OCI-LY7 (cell line): ENCODE data around the gene GM2A. TPM values are rescaled to one million over a fixed set of nuclear protein-coding genes. Genes with fewer than 3 reads are reported as not detected.

Source experiments
- BruUV-seq: library from RNA; stranded (reverse); fragments of 400-500 nt; replicated peaks from 2 replicates; lab custom pipeline; 2021; lab: Mats Ljungman, UMichigan
- CTCF ChIA-PET: fragments of 300-600 bp; sonication (Branson Sonifier 250); formaldehyde crosslinking; loops from one replicate; lab custom pipeline; 2022; ENCODE audit warnings: antibody characterized with exemption; ENCODE audit not compliant: unreplicated experiment; lab: Charles Lee
- POLR2A ChIA-PET: fragments of 300-600 bp; sonication (Branson Sonifier 250); formaldehyde crosslinking; loops from one replicate; lab custom pipeline; 2022; ENCODE audit warnings: antibody characterized with exemption; lab: Charles Lee
- DNase-seq: peaks from one replicate; pipeline ENCODE4 v3.0.0-alpha.2; 2015; ENCODE audit warnings: low spot score
- H2AFZ ChIP-seq: fragments of 200-600 bp; sonication (generic), shearing (Covaris generic); 2 replicates; pipeline ENCODE4 v1.6.1; 2014; ENCODE audit warnings: mild to moderate bottlenecking, antibody characterized with exemption, low read length, moderate library complexity
- H3K27ac ChIP-seq: fragments of 200-600 bp; sonication (generic); 2 replicates; pipeline ENCODE4 v1.5.1; 2014; ENCODE audit warnings: mixed run types, low read depth, mild to moderate bottlenecking, moderate library complexity, low read length, inconsistent platforms; ENCODE audit not compliant: poor library complexity, severe bottlenecking
- H3K36me3 ChIP-seq: fragments of 200-600 bp; sonication (generic); 2 replicates; pipeline ENCODE4 v1.6.1; 2014; ENCODE audit warnings: mild to moderate bottlenecking, antibody characterized with exemption, low read length, moderate library complexity, mixed read lengths; ENCODE audit not compliant: insufficient read depth
- H3K4me1 ChIP-seq: fragments of 200-600 bp; sonication (generic); 2 replicates; pipeline ENCODE4 v1.5.1; 2014; ENCODE audit warnings: mild to moderate bottlenecking, low read length; ENCODE audit not compliant: insufficient read depth, poor library complexity, severe bottlenecking
- H3K4me2 ChIP-seq: fragments of 200-600 bp; sonication (generic); 2 replicates; pipeline ENCODE4 v1.6.1; 2014; ENCODE audit warnings: mild to moderate bottlenecking, low read length
- H3K4me3 ChIP-seq: fragments of 200-600 bp; sonication (generic); 2 replicates; pipeline ENCODE4 v1.5.1; 2014; ENCODE audit warnings: mild to moderate bottlenecking, low read depth, low read length; ENCODE audit not compliant: poor library complexity, severe bottlenecking
- H3K79me2 ChIP-seq: fragments of 200-600 bp; sonication (generic); 2 replicates; pipeline ENCODE4 v1.6.1; 2016; ENCODE audit warnings: low read depth, mild to moderate bottlenecking, low read length, moderate library complexity, mixed read lengths; ENCODE audit not compliant: insufficient read depth
- H3K9me2 ChIP-seq: fragments of 200-600 bp; sonication (generic); 2 replicates; pipeline ENCODE4 v1.6.1; 2016; ENCODE audit warnings: mild to moderate bottlenecking, low read length, mixed read lengths; ENCODE audit not compliant: insufficient read depth
- H3K9me3 ChIP-seq: fragments of 200-600 bp; sonication (generic); 2 replicates; pipeline ENCODE4 v1.6.1; 2014; ENCODE audit warnings: mild to moderate bottlenecking, mixed run types, low read length, mixed read lengths
- H4K20me1 ChIP-seq: fragments of 200-600 bp; sonication (generic); 2 replicates; pipeline ENCODE4 v1.6.1; 2014; ENCODE audit warnings: mild to moderate bottlenecking, antibody characterized with exemption, low read length, moderate library complexity, mixed read lengths; ENCODE audit not compliant: insufficient read depth
- CTCF ChIP-seq: fragments of 200-600 bp; sonication (generic); conservative IDR thresholded peaks from 2 replicates; pipeline ENCODE4 v1.5.1; 2014; ENCODE audit warnings: mild to moderate bottlenecking, antibody characterized with exemption, low read length, moderate library complexity, mixed read lengths
- EZH2phosphoT487 ChIP-seq: fragments of 200-600 bp; sonication (generic); IDR thresholded peaks from 2 replicates; pipeline ENCODE4 v1.6.1; 2018; ENCODE audit warnings: low read depth, borderline replicate concordance, mild to moderate bottlenecking, mixed run types, antibody characterized with exemption, low read length, moderate library complexity, mixed read lengths
- intact Hi-C: fragments of 100-400 bp; cut with micrococcal nuclease; formaldehyde crosslinking; loops from one replicate; pipeline ENCODE4 v1.10.0; 2022; ENCODE audit not compliant: unreplicated experiment
- total RNA-seq, 2 experiments: library from RNA; depleted of rRNA in 1 of 2; stranded (reverse); fragments of >200 nt in 1 of 2; shearing (Covaris generic) in 1 of 2; gene quantifications; 2 replicates each; pipeline ENCODE4 v1.2.3, GENCODE V29; 2014 to 2022

GM2A gene
- total RNA-seq, 2 experiments from 2014 or later = 52.4 to 64.5 TPM

- Histone ChIP-seq H3K4me3 (peak overlapping the region; percentile 84), H3K27ac (peak overlapping the region; percentile 98), H3K79me2 (peaks cover 73% of the 10 kb centered on the region), H2AFZ (no peak overlapping the region), H3K9me2 (no peaks in the 10 kb centered on the region), H3K4me2 (peak overlapping the region; percentile 79), H4K20me1 (peaks cover 5% of the 10 kb centered on the region; the same call in 1 of the 2 replicates), H3K36me3 (peaks cover 67% of the 10 kb centered on the region; the same call in 1 of the 2 replicates), H3K9me3 (no peaks in the 10 kb centered on the region), H3K4me1 (peaks cover 98% of the 10 kb centered on the region)
- no peak for DNase-seq
- BruUV-seq = no TSS peak
- intact Hi-C loops = no loop called here
- CTCF ChIA-PET = interaction anchor here (0.6 to 1.9 kb wide), 2 partner anchors 34 to 98 kb away, joined by 3 to 6 read pairs; partner anchors contain the start of gene GM2A
- TF ChIP-seq EZH2phosphoT487 = no peak
- POLR2A ChIA-PET = interaction anchor here (0.8 to 15.6 kb wide), 5 partner anchors 9 to 67 kb away, joined by 3 to 272 read pairs (median 5); partner anchors contain the start of gene GM2A
Measured at GRCh38 chr5:151218177-151218576, 34.8 kb upstream of the GM2A start.

GRCh38 chr5:151219138-151219537 lies 33.8 kb upstream of the GM2A start:
- DNase-seq = no peak
- Histone ChIP-seq H4K20me1 (peaks cover 5% of the 10 kb centered on the region; the same call in 1 of the 2 replicates), H3K9me3 (no peaks in the 10 kb centered on the region), H3K4me1 (peaks cover 93% of the 10 kb centered on the region), H2AFZ (no peak overlapping the region), H3K27ac (peak overlapping the region; percentile 98), H3K36me3 (peaks cover 64% of the 10 kb centered on the region; the same call in 1 of the 2 replicates), H3K4me2 (peak overlapping the region; percentile 79), H3K79me2 (peaks cover 81% of the 10 kb centered on the region), H3K4me3 (peak overlapping the region; percentile 84), H3K9me2 (no peaks in the 10 kb centered on the region)
- no peak for TF ChIP-seq EZH2phosphoT487
- no peak for TF ChIP-seq CTCF
- intact Hi-C loops = no loop called here
- no TSS peak for BruUV-seq
- ChIA-PET CTCF (interaction anchor here (1.1 to 1.9 kb wide), 2 partner anchors 17 to 33 kb away, joined by 3 to 6 read pairs; partner anchors contain the start of gene GM2A), POLR2A (interaction anchor here (0.6 to 15.6 kb wide), 6 partner anchors 6 to 52 kb away, joined by 3 to 272 read pairs (median 4); no protein-coding TSS in a partner anchor)

GRCh38 chr5:151219789-151220188 lies 33.2 kb upstream of the GM2A start:
- POLR2A ChIA-PET = interaction anchor here (0.7 to 15.6 kb wide), 5 partner anchors 6 to 34 kb away, joined by 3 to 272 read pairs (median 5); no protein-coding TSS in a partner anchor
- Histone ChIP-seq H3K36me3 (peaks cover 64% of the 10 kb centered on the region; the same call in 1 of the 2 replicates), H3K4me3 (peak overlapping the region; percentile 84), H2AFZ (no peak overlapping the region), H3K4me2 (peak overlapping the region; percentile 79), H3K9me2 (no peaks in the 10 kb centered on the region), H3K9me3 (no peaks in the 10 kb centered on the region), H3K79me2 (peaks cover 81% of the 10 kb centered on the region), H3K4me1 (peaks cover 95% of the 10 kb centered on the region), H4K20me1 (peaks cover 5% of the 10 kb centered on the region; the same call in 1 of the 2 replicates), H3K27ac (peak overlapping the region; percentile 98)
- intact Hi-C loops = no loop called here
- TF ChIP-seq CTCF (peak; percentile 77), EZH2phosphoT487 (no peak)
- no TSS peak for BruUV-seq
- CTCF ChIA-PET = interaction anchor here (0.7 to 1.1 kb wide), 3 partner anchors 15 to 19 kb away, joined by 3 to 4 read pairs (median 4); no protein-coding TSS in a partner anchor
- DNase-seq = no peak
